CD4-positive, alpha-beta T cell treated with Interleukin-21 for 1 hour (primary cell): Measurements from ENCODE around the gene SNAPC1.
A peak's percentile ranks its signal among the peaks of the same experiment; 100 is the strongest.
"Not testable (repeated sequence)": the region's sequence is repeated elsewhere in the genome, so short reads cannot be mapped to it uniquely, and the experiment has no call there.

Source experiments
- DNase-seq: peaks from one replicate; pipeline ENCODE4 v3.0.0-alpha.2; 2020

SNAPC1 gene

GRCh38 chr14:61750708-61751474 lies 11.3 kb upstream of the SNAPC1 start:
- DNase-seq, result peak; percentile 82

GRCh38 chr14:61751475-61751989 lies 10.7 kb upstream of the SNAPC1 start:
- no peak for DNase-seq

- no peak for DNase-seq
Measured at GRCh38 chr14:61752626-61753025, 9.6 kb upstream of the SNAPC1 start.

- no peak for DNase-seq
Measured at GRCh38 chr14:61753631-61754030, 8.6 kb upstream of the SNAPC1 start.

GRCh38 chr14:61754627-61755381 lies 7.4 kb upstream of the SNAPC1 start:
- DNase-seq, result no peak

- DNase-seq, result not testable (repeated sequence)
Measured at GRCh38 chr14:61755382-61755742, 6.9 kb upstream of the SNAPC1 start.

GRCh38 chr14:61756135-61756534 lies 6.1 kb upstream of the SNAPC1 start:
- DNase-seq, result no peak

- no peak for DNase-seq
Measured at GRCh38 chr14:61759878-61760277, 2.3 kb upstream of the SNAPC1 start.

GRCh38 chr14:61761557-61761956 lies 663 bp upstream of the SNAPC1 start:
- DNase-seq, result no peak

GRCh38 chr14:61764342-61765122 lies 2.3 kb downstream of the SNAPC1 start:
- no peak for DNase-seq

GRCh38 chr14:61765225-61765943 lies 3.2 kb downstream of the SNAPC1 start:
- DNase-seq, result no peak

GRCh38 chr14:61766151-61766550 lies 3.9 kb downstream of the SNAPC1 start:
- DNase-seq, result no peak

- no peak for DNase-seq
Measured at GRCh38 chr14:61768240-61768639, 6.0 kb downstream of the SNAPC1 start.

GRCh38 chr14:61769893-61770292 lies 7.7 kb downstream of the SNAPC1 start:
- no peak for DNase-seq

- DNase-seq, result no peak
Measured at GRCh38 chr14:61774861-61775260, 12.6 kb downstream of the SNAPC1 start.

- peak; percentile 11 for DNase-seq
Measured at GRCh38 chr14:61780125-61780524, 17.9 kb downstream of the SNAPC1 start.

- DNase-seq, result no peak
Measured at GRCh38 chr14:61797309-61797708, 35.1 kb downstream of the SNAPC1 start.

GRCh38 chr14:61802010-61802568 lies 39.9 kb downstream of the SNAPC1 start:
- DNase-seq, result no peak

- no peak for DNase-seq
Measured at GRCh38 chr14:61803755-61804154, 41.5 kb downstream of the SNAPC1 start.

GRCh38 chr14:61805451-61805850 lies 43.2 kb downstream of the SNAPC1 start:
- no peak for DNase-seq

GRCh38 chr14:61811882-61812346 lies 49.7 kb downstream of the SNAPC1 start:
- no peak for DNase-seq
